GM19043 (cell line): ENCODE measurements around the gene SUPT4H1.

Source experiments
- ATAC-seq: cut with Tn5 transposase; IDR thresholded peaks from one replicate; pipeline ENCODE4 v1.9.1; 2021; ENCODE audit warnings: low read depth; ENCODE audit not compliant: unreplicated experiment

The SUPT4H1 gene

GRCh38 chr17:58381124-58382035, 29.4 kb upstream of the SUPT4H1 start:
- no peak for ATAC-seq

- no peak for ATAC-seq
These were observed 28.5 kb upstream of the SUPT4H1 start for GRCh38 chr17:58380207-58381123.

GRCh38 chr17:58379511-58379824, 27.5 kb upstream of the SUPT4H1 start:
- no peak for ATAC-seq

GRCh38 chr17:58378733-58379510, 26.9 kb upstream of the SUPT4H1 start:
- ATAC-seq, result no peak

GRCh38 chr17:58377661-58378060, 25.7 kb upstream of the SUPT4H1 start:
- no peak for ATAC-seq

GRCh38 chr17:58377093-58377601, 25.1 kb upstream of the SUPT4H1 start:
- no peak for ATAC-seq

- no peak for ATAC-seq
These were observed 24.5 kb upstream of the SUPT4H1 start for GRCh38 chr17:58376472-58377000.

GRCh38 chr17:58375811-58376210, 23.8 kb upstream of the SUPT4H1 start:
- ATAC-seq, result no peak

GRCh38 chr17:58375256-58375655, 23.3 kb upstream of the SUPT4H1 start:
- ATAC-seq, result no peak

GRCh38 chr17:58373923-58374322, 21.9 kb upstream of the SUPT4H1 start:
- no peak for ATAC-seq

- ATAC-seq, result no peak
These were observed 21.0 kb upstream of the SUPT4H1 start for GRCh38 chr17:58373003-58373402.

GRCh38 chr17:58371300-58371950, 19.4 kb upstream of the SUPT4H1 start:
- ATAC-seq, result no peak

GRCh38 chr17:58370716-58371115, 18.7 kb upstream of the SUPT4H1 start:
- no peak for ATAC-seq

GRCh38 chr17:58370309-58370708, 18.3 kb upstream of the SUPT4H1 start:
- ATAC-seq, result no peak

- no peak for ATAC-seq
These were observed 17.4 kb upstream of the SUPT4H1 start for GRCh38 chr17:58369214-58370031.

GRCh38 chr17:58368860-58369213, 16.8 kb upstream of the SUPT4H1 start:
- no peak for ATAC-seq

- no peak for ATAC-seq
These were observed 15.5 kb upstream of the SUPT4H1 start for GRCh38 chr17:58367461-58367860.

- no peak for ATAC-seq
These were observed 14.1 kb upstream of the SUPT4H1 start for GRCh38 chr17:58365980-58366595.
